Measurements from ENCODE around the gene UGT3A2.

UGT3A2 gene

DNA sequence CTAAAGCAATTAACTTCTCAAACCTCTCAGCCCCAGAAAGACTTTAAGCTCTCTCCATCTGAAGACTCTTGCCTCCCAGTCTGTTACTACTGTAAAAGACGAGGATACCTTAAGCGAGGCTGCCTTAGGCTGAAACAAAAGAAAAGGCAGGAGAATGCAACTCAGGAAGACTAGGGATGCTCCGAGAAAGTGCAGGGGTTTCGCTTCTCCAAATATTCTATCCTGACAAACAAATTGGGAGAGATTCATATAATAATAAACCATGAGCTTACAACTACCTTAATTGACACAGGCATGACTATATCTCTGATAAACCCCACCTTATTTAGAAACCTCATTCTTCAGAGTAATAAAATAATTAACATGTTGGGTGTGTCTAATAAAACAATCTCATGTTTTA lies 70.6 kb downstream of the UGT3A2 start:
- Histone ChIP-seq H3K9me3 (ENCODE audit: insufficient read depth, low read length, severe bottlenecking) (no peaks in the 10 kb centered on the region), H3K36me3 (ENCODE audit: insufficient read depth, low read length) (no peaks in the 10 kb centered on the region), H3K27ac (ENCODE audit: low read length) (no peak overlapping the region), H3K4me2 (ENCODE audit: insufficient read depth, low read length) (no peak overlapping the region), H3K27me3 (ENCODE audit: insufficient read depth, low read length, poor library complexity) (no peaks in the 10 kb centered on the region), H2AFZ (ENCODE audit: low read depth, low read length) (no peak overlapping the region), H3K79me2 (ENCODE audit: insufficient read depth, low read length) (no peaks in the 10 kb centered on the region), H3K9ac (ENCODE audit: low read depth, low read length) (no peak overlapping the region), H4K20me1 (ENCODE audit: insufficient read depth, low read length) (no peaks in the 10 kb centered on the region), H3K4me1 (ENCODE audit: insufficient read depth, low read length) (no peaks in the 10 kb centered on the region), H3K4me3 (ENCODE audit: low read depth in 1 of 2, low read length in 2 of 2) (no peak overlapping the region)
- TF ChIP-seq EZH2 (IDR thresholded peaks at IDR 0.05; ENCODE audit: borderline replicate concordance, low read depth, low read length, severe bottlenecking): no peak
- TF ChIP-seq, protein P1, sequence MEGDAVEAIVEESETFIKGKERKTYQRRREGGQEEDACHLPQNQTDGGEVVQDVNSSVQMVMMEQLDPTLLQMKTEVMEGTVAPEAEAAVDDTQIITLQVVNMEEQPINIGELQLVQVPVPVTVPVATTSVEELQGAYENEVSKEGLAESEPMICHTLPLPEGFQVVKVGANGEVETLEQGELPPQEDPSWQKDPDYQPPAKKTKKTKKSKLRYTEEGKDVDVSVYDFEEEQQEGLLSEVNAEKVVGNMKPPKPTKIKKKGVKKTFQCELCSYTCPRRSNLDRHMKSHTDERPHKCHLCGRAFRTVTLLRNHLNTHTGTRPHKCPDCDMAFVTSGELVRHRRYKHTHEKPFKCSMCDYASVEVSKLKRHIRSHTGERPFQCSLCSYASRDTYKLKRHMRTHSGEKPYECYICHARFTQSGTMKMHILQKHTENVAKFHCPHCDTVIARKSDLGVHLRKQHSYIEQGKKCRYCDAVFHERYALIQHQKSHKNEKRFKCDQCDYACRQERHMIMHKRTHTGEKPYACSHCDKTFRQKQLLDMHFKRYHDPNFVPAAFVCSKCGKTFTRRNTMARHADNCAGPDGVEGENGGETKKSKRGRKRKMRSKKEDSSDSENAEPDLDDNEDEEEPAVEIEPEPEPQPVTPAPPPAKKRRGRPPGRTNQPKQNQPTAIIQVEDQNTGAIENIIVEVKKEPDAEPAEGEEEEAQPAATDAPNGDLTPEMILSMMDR (IDR thresholded peaks at IDR 0.05; ENCODE audit: borderline replicate concordance, extremely low read depth, low read length, poor library complexity, severe bottlenecking): no peak
- DNase-seq (no peak), ATAC-seq (ENCODE audit: insufficient read depth, low read depth) (no peak)

DNA sequence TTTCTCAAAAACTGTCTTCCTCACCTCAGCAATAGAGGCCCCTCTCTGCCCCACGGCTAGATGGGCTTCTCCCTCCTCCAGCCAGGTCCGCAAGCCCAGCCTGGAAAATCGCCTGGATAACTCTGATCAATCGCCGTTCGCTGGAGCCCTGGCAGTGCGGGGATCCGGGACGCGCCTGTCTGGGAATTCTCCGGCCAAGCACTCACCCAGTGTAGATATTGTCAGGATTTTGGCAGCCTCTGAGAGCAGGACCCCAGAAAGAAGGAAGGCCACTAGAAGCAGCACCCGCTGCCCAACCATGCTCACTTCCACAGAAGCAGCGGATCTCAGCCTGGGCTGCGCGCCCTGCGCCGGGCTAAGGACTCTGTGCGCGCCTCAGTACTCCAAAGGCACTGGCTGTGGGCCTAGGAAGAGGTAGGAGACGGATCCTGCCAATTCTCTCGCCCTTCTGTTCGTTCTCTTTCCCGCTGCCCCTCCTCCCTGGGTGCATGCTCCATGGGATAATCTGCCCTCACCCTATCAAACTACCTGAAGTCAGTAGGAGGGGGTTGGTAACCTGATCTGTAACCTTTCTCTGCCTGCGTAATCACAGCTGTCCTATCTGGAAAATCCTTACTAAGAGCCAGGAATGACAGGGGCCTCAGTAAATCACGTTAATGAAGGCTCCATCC lies 75.6 kb downstream of the UGT3A2 start, which contains the start of gene UGT3A1:
Gene UGT3A1, minus strand, starts transcription at position 450 of the 671 bp plus-strand sequence. Its CDS starts 150 bp downstream, at position 300.
- H3K27ac ChIP-seq (ENCODE audit: low read length): no peak within 1 kb of the TSS
- H2AFZ ChIP-seq (ENCODE audit: low read depth, low read length): no peak within 1 kb of the TSS
- ATAC-seq (ENCODE audit: insufficient read depth, low read depth): no peak
- H3K4me1 ChIP-seq (ENCODE audit: insufficient read depth, low read length): no peaks in the 10 kb centered on the region
- no peak within 1 kb of the TSS for H3K4me2 ChIP-seq (ENCODE audit: insufficient read depth, low read length)
- no peak for DNase-seq
- peaks cover 2% of the 10 kb centered on the region for H3K9me3 ChIP-seq (ENCODE audit: insufficient read depth, low read length, severe bottlenecking)
- no peak within 1 kb of the TSS for H3K9ac ChIP-seq (ENCODE audit: low read depth, low read length)
- H3K79me2 ChIP-seq (ENCODE audit: insufficient read depth, low read length): no peaks in the 10 kb centered on the region
- H4K20me1 ChIP-seq (ENCODE audit: insufficient read depth, low read length): no peaks in the 10 kb centered on the region
- no peaks in the 10 kb centered on the region for H3K27me3 ChIP-seq (ENCODE audit: insufficient read depth, low read length, poor library complexity)
- no peaks in the 10 kb centered on the region for H3K36me3 ChIP-seq (ENCODE audit: insufficient read depth, low read length)
- TF ChIP-seq EZH2 (IDR thresholded peaks at IDR 0.05; ENCODE audit: borderline replicate concordance, low read depth, low read length, severe bottlenecking): no peak
- TF ChIP-seq, protein P1 (IDR thresholded peaks at IDR 0.05; ENCODE audit: borderline replicate concordance, extremely low read depth, low read length, poor library complexity, severe bottlenecking): no peak
- H3K4me3 ChIP-seq (ENCODE audit: low read depth in 1 of 2, low read length in 2 of 2): no peak within 1 kb of the TSS

DNA sequence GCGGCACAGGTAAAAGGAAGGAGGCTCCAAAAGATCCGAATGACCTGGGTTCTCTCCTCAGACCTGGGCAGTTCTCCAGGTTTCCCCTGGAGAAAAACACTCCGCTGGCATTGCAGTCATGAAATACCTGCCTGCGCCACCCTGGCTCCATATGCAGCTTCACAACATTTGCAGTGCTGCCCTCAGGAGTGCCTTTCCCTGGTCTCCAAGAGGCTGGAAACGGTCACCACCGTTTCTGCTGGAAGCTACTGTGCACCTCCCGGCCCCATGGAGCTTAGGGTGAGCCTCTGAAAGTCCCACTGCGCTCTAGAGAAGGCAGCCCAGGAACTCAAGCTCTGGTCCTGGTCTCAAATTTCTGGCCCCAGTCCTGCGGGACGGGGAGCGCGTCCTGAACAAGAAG lies 76.2 kb downstream of the UGT3A2 start:
- Histone ChIP-seq H3K9ac (ENCODE audit: low read depth, low read length) (no peak overlapping the region), H3K4me2 (ENCODE audit: insufficient read depth, low read length) (no peak overlapping the region), H3K36me3 (ENCODE audit: insufficient read depth, low read length) (no peaks in the 10 kb centered on the region), H3K9me3 (ENCODE audit: insufficient read depth, low read length, severe bottlenecking) (peaks cover 2% of the 10 kb centered on the region), H2AFZ (ENCODE audit: low read depth, low read length) (no peak overlapping the region), H3K27ac (ENCODE audit: low read length) (no peak overlapping the region), H3K79me2 (ENCODE audit: insufficient read depth, low read length) (no peaks in the 10 kb centered on the region), H3K4me1 (ENCODE audit: insufficient read depth, low read length) (no peaks in the 10 kb centered on the region), H3K4me3 (ENCODE audit: low read depth in 1 of 2, low read length in 2 of 2) (no peak overlapping the region), H3K27me3 (ENCODE audit: insufficient read depth, low read length, poor library complexity) (no peaks in the 10 kb centered on the region), H4K20me1 (ENCODE audit: insufficient read depth, low read length) (no peaks in the 10 kb centered on the region)
- ATAC-seq (ENCODE audit: insufficient read depth, low read depth): no peak
- TF ChIP-seq, protein P1 (IDR thresholded peaks at IDR 0.05; ENCODE audit: borderline replicate concordance, extremely low read depth, low read length, poor library complexity, severe bottlenecking): no peak
- TF ChIP-seq EZH2 (IDR thresholded peaks at IDR 0.05; ENCODE audit: borderline replicate concordance, low read depth, low read length, severe bottlenecking): no peak
- DNase-seq: no peak
